UCSD-AML1 (cell line): ENCODE measurements around the gene HOXC11.

Experiments
- DNase-seq: peaks from one replicate; lab custom pipeline; 2025; ENCODE audit not compliant: unreplicated experiment; lab: John Stamatoyannopoulos, UW

Gene HOXC11

DNA sequence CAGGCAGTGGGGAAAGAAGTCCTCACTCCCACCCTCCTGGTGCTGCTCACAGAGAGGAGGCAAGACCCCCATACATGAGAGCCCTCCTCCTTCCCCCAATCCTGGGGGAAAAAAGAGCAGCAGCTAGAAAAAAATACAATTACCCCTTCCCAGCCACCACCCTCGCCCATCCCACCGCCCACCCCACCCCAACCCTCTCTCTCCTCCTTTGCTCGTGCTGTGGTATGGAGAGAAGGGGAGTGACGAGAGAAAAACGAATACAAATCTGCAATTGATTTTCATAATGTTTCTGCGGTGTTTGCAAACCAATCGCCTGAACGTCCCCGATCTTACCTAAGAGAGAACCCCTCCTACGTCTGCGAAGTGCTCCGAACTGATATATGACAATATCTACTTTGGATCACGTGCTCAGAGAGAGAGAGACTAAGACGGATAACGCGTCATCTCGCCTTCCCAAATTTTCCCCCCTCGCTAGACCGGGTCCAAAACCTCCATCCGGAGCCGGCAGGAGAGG lies at the start of gene HOXC11:
HOXC11 (plus strand) TSS at position 405 of the 514 bp plus-strand sequence. CDS start 116 bp downstream, outside the sequence.
- DNase-seq, result no peak

DNA sequence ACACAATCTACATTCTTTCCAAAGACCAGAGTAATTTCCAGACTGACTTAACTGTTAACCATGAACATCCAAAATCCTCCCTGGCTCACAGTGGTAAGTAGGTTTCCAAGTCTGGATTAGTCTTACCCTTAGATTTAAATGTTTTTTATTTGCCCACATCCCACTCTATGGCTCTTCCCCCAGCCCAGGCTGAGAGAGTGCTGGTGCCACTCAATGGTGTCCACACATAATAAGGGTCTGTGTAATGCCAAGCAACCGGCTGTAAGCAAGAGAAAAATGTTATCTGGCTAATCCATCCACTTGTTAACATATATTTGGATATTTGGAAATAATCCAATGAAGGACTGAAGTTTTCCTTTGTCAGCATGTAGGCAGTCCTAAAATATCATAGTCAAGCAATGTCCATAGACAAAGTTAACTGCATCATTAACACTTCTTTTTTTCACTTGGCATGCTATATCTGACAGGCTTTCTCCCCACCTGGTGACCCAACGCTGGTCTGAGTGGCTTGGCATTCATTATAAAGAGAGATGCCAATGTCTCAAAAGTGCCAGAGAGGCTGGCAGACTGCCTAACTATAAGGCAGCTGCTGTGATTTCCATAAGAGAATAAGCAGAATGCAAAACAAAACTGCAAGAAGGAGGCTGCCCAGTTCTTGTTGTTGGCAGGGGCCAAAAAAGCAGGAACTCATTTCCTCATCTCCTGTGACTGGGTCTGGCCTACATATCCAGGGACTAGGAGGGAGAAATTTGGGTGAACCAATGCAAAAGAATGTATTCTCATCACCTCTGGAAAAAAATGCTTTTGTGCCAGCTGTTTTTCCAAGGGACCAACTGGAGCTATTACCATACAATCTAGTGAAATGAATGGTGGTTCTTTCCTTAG lies 48.2 kb upstream of the HOXC11 start:
- no peak for DNase-seq

- no peak for DNase-seq
These were observed 45.5 kb upstream of the HOXC11 start for GRCh38 chr12:53927220-53928029.

GRCh38 chr12:53928054-53928835 lies 44.7 kb upstream of the HOXC11 start:
- DNase-seq, result no peak

GRCh38 chr12:53929527-53929926 lies 43.4 kb upstream of the HOXC11 start:
- DNase-seq, result no peak

- no peak for DNase-seq
These were observed 42.2 kb upstream of the HOXC11 start for GRCh38 chr12:53930591-53931255.

DNA sequence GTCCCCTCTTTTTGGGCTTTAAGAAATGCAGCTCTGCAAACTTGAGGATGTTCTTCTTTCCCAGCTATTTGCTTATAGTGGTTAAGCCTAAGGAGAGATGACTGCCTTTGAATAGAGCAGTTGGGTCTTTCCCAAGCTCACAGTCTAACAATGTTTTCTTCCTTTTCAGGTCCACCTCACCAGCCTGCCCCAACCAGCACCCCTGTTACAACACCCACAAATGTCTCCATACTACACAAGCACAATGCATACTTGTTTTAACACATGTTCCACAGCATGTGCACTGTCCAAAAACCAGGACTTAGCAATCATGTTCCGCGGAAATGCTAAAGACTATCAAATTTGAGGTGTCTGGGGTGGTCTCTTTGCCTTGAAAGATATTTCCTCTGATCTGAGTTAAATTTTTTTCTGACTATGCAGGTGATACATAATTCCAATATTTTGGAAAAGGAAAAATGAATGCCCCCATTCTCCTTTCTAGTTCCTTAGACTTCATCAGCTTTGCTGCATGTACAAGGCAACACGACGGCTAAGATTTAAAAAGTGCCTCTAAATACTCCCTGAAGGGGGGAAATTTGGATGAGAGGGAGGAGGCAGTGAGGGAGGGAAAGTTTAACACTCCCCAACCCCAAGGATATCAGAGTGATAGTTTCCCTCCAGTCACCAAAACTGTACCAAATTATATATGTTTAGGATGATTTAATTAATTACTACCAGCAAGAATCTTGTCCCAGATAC lies 40.9 kb upstream of the HOXC11 start:
- no peak for DNase-seq

- no peak for DNase-seq
These were observed 40.0 kb upstream of the HOXC11 start for GRCh38 chr12:53932915-53933314.

- no peak for DNase-seq
These were observed 37.3 kb upstream of the HOXC11 start for GRCh38 chr12:53935383-53936341.

GRCh38 chr12:53937099-53937498 lies 35.8 kb upstream of the HOXC11 start:
- no peak for DNase-seq

- DNase-seq, result no peak
These were observed 35.2 kb upstream of the HOXC11 start for GRCh38 chr12:53937596-53938325.

GRCh38 chr12:53938326-53939140 lies 34.4 kb upstream of the HOXC11 start, which contains the start of gene HOXC13:
TSS of gene HOXC13 (plus strand) at chr12:53938831. CDS start at chr12:53938907, 76 bp downstream.
- DNase-seq, result no peak

- no peak for DNase-seq
These were observed 33.5 kb upstream of the HOXC11 start for GRCh38 chr12:53939141-53940108.

- DNase-seq, result no peak
These were observed 32.4 kb upstream of the HOXC11 start for GRCh38 chr12:53940443-53941014.

DNA sequence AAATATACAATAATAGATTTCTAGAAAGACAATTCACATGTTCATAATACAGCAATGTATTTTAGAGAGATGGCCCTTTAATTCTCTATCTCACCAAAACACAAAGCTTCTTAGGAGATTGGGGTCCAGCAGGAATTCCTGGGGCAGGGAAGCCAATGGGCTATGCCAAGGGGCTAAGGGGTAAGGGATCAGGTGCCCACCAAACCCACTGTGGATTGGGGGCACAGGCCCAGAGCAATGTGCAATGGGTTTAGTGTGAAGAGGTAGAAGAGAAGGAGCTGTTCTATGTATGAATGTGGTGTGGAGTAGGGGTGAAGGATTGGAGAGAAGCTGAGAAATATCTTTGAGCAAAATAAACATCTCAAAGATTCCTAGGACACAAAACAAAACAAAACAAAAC lies 31.7 kb upstream of the HOXC11 start:
- no peak for DNase-seq
